Kidney (tissue), 14 donors: ENCODE measurements around the gene CETP. TPM values are rescaled to one million over a fixed set of nuclear protein-coding genes. Genes with fewer than 3 reads are reported as not detected.
A peak's percentile ranks its signal among the peaks of the same experiment; 100 is the strongest.

ENCODE experiments used
- DNase-seq, 5 donors: peaks; one replicate each; pipeline ENCODE4 v3.0.0-alpha.2; 2013 to 2020
- FAIRE-seq: peaks from 2 replicates; lab custom pipeline; 2012; peaks lifted over from hg19 to GRCh38; lab: Jason Lieb, UNC
- H3K27ac ChIP-seq, 2 donors: one replicate each; pipeline ENCODE4 v1.7.0; 2013; ENCODE audit warnings: low read depth in 2 of 2, low read length in 2 of 2, inconsistent platforms in 1 of 2
- H3K27me3 ChIP-seq: one replicate; pipeline ENCODE4 v1.7.1; 2013; ENCODE audit warnings: low read length, inconsistent platforms; ENCODE audit not compliant: control insufficient read depth, insufficient read depth
- H3K36me3 ChIP-seq, 3 donors: one replicate each; pipeline versions ENCODE4 v1.7.0 to v1.7.1; 2013; ENCODE audit warnings: low read length in 3 of 3, control low read depth in 1 of 3, inconsistent platforms in 1 of 3; ENCODE audit not compliant: insufficient read depth in 3 of 3, control insufficient read depth in 2 of 3
- H3K4me1 ChIP-seq, 3 donors: one replicate each; pipeline versions ENCODE4 v1.7.0 to v1.7.1; 2013; ENCODE audit warnings: low read length in 3 of 3, inconsistent platforms in 1 of 3, low read depth in 1 of 3; ENCODE audit not compliant: control insufficient read depth in 2 of 3, insufficient read depth in 2 of 3
- H3K4me3 ChIP-seq, 3 donors: one replicate each; pipeline versions ENCODE4 v1.7.0 to v1.8.1; 2013; ENCODE audit warnings: low read length in 3 of 3, control low read depth in 1 of 3, inconsistent platforms in 1 of 3
- H3K9ac ChIP-seq, 3 donors: one replicate each; pipeline versions ENCODE4 v1.7.0 to v1.7.1; 2013; ENCODE audit warnings: low read length in 3 of 3, control low read depth in 1 of 3, inconsistent platforms in 1 of 3
- H3K9me3 ChIP-seq, 3 donors: one replicate each; pipeline versions ENCODE4 v1.7.0 to v1.7.1; 2013; ENCODE audit warnings: low read length in 3 of 3, control low read depth in 1 of 3, inconsistent platforms in 1 of 3; ENCODE audit not compliant: control insufficient read depth in 2 of 3, insufficient read depth in 1 of 3
- intact Hi-C: fragments of 100-400 bp; cut with DNase I; formaldehyde crosslinking; loops from one replicate; pipeline ENCODE4 v1.11.1; 2022
- polyA plus RNA-seq: library from polyadenylated mRNA; stranded (reverse); fragments of 350-450 nt; fragmentation: Illumina TruSeq; extraction: RNeasy Lipid Tissue Mini Kit (QIAGEN cat#74804); gene quantifications from one replicate; pipeline ENCODE4 v1.2.3, GENCODE V29; 2014; ENCODE audit warnings: low read depth, low replicate concordance; ENCODE audit not compliant: insufficient read depth
- total RNA-seq: library from RNA; stranded (reverse); fragmentation: NEBNext Ultra II Directional; extraction: Animal tissue kit (Norgen Biotek cat#: 25700); gene quantifications from one replicate; pipeline ENCODE4 v1.2.1, GENCODE V29; 2021
- TF ChIP-seq, protein P1 (sequence below): IDR thresholded peaks from 3 replicates; pipeline ENCODE4 v1.5.1; 2012; ENCODE audit warnings: mild to moderate bottlenecking, moderate library complexity, borderline replicate concordance; ENCODE audit not compliant: insufficient read depth; ENCODE audit errors: extremely low read depth
- donor health status: control.
- donor health status: control.
- donor health status: control.
- donor health status: control.
- donor health status: control.
- donor health status: DM: yes; HTN: yes; CAD: no.
- donor health status: Normal renal cell carcinoma (clear cell type).

Gene CETP
- total and polyA plus RNA-seq, 2 donors from 2014 or later, result 1.3 to 2.1 TPM

DNA sequence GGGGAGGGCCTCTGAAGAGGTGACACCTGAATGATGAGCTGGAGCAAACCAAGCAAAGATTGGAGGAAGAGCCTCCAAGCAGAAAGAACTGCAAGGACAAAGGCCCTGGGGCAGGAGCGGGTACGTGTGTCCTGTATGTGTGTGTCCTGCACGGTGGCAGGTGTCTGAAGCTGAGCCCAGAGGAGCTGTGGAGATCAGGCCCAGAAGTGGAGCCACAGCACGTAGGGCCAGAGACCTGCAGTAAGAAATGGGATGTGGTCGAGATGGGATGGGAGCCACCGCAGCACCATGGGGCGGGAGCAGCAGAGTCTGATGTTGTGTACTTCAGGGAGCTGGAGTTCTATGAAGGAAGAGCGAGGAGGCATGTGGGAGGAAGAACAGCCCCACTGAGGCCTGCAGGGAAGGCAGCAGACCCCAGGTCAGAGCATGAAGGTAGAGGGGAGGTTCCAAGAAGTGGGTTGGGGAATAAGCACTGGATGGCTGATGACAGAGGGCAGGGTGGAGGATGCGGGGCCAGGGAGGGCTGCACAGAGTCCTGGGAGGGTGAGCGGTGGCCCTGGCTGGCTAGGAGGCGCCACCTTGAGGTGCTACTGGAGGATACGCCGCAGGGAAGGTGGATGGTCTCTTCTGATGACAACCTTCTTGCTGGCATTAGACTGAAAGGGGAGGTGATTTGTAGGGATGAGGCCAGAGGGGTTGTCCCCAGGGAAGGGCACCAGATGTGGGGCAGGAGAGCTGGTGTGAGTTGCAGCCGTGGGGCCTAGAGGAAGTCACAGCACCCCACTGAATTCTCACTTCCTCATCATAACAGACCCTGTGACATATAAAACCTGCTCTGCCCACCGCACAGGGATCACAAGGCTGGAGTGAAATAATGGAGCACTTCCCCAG is 10.6 kb upstream of the CETP start:
- intact Hi-C loops, result no loop called here
- peaks cover 0 to 2% (median 0%) of the 10 kb centered on the region in 3 donors for H3K36me3 ChIP-seq
- TF ChIP-seq, protein P1, sequence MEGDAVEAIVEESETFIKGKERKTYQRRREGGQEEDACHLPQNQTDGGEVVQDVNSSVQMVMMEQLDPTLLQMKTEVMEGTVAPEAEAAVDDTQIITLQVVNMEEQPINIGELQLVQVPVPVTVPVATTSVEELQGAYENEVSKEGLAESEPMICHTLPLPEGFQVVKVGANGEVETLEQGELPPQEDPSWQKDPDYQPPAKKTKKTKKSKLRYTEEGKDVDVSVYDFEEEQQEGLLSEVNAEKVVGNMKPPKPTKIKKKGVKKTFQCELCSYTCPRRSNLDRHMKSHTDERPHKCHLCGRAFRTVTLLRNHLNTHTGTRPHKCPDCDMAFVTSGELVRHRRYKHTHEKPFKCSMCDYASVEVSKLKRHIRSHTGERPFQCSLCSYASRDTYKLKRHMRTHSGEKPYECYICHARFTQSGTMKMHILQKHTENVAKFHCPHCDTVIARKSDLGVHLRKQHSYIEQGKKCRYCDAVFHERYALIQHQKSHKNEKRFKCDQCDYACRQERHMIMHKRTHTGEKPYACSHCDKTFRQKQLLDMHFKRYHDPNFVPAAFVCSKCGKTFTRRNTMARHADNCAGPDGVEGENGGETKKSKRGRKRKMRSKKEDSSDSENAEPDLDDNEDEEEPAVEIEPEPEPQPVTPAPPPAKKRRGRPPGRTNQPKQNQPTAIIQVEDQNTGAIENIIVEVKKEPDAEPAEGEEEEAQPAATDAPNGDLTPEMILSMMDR, result peak; percentile 60
- no peak overlapping the region for H3K9ac ChIP-seq
- DNase-seq (peak in 4 of 5 donors; percentile 47 to 67 (median 58)), FAIRE-seq (no peak)
- H3K27ac ChIP-seq, result no peak overlapping the region
- H3K9me3 ChIP-seq, result no peaks in the 10 kb centered on the region
- no peak overlapping the region for H3K4me3 ChIP-seq
- H3K4me1 ChIP-seq, result peaks cover 0 to 4% (median 0%) of the 10 kb centered on the region in 3 donors
- H3K27me3 ChIP-seq, result no peaks in the 10 kb centered on the region

DNA sequence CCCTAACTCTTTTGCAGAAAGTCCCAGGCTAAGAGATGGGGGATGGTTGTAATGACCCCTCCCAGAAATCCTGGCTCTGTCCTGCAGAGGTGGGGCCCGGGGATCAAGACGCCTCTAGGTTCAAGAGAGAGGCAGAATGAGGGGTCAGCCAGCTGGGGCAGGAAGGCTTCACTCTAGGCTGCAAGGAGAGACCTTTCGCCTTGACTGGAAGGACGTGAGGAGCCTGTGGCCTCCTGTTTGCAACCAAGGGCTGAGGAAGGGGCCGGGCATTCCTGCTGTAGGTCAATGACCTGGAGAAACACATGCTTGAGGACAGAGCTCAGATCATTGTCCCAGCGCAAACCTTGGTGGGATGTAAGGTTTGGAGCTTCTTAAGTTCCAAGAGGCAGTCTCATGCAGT is 8.7 kb upstream of the CETP start:
- no peak overlapping the region for H3K9ac ChIP-seq
- no peak for DNase-seq
- intact Hi-C loops, result no loop called here
- no peaks in the 10 kb centered on the region for H3K27me3 ChIP-seq
- FAIRE-seq, result no peak
- H3K36me3 ChIP-seq, result no peaks in the 10 kb centered on the region
- no peaks in the 10 kb centered on the region for H3K9me3 ChIP-seq
- H3K4me3 ChIP-seq, result no peak overlapping the region
- TF ChIP-seq, protein P1, result no peak
- peaks cover 0 to 4% (median 0%) of the 10 kb centered on the region in 3 donors for H3K4me1 ChIP-seq
- H3K27ac ChIP-seq, result no peak overlapping the region

DNA sequence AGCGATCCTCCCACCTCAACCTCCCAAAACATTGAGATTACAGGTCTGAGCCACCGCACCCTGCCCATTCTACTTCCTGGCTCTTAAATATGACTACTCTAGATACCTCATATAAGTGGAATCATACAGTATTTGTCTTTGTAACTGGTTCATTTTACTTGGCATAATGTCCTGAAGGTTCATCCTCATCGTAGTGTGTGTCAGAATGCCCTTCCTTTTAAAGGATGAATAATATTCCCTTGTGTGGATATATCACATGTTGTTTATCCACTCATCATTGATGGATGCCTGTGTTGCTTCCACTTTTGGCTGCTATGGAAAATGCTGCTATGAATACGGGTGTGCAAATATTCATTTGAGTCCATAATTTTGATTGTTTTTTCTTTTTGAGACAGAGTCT is 5.7 kb upstream of the CETP start:
- DNase-seq, result no peak
- no peak overlapping the region for H3K9ac ChIP-seq
- intact Hi-C loops, result no loop called here
- no peaks in the 10 kb centered on the region for H3K27me3 ChIP-seq
- TF ChIP-seq, protein P1, result no peak
- H3K4me3 ChIP-seq, result no peak overlapping the region
- FAIRE-seq, result no peak
- H3K9me3 ChIP-seq, result no peaks in the 10 kb centered on the region
- H3K27ac ChIP-seq, result no peak overlapping the region
- peaks cover 0 to 2% (median 0%) of the 10 kb centered on the region in 3 donors for H3K4me1 ChIP-seq
- no peaks in the 10 kb centered on the region for H3K36me3 ChIP-seq
